ENCODE measurements around the gene LRP11.

The LRP11 gene

GRCh38 chr6:149834513-149835481 is 29.4 kb downstream of the LRP11 start:
- H3K4me3 ChIP-seq (ENCODE audit: low read depth, low read length) = no peak overlapping the region
- peak; percentile 64; the same call in 1 of the 2 replicates for TF ChIP-seq CTCF (IDR thresholded peaks at IDR 0.05; ENCODE audit: borderline replicate concordance, insufficient read depth, low read depth, low read length)

- TF ChIP-seq CTCF (IDR thresholded peaks at IDR 0.05; ENCODE audit: borderline replicate concordance, insufficient read depth, low read depth, low read length) = no peak
- no peak overlapping the region for H3K4me3 ChIP-seq (ENCODE audit: low read depth, low read length)
Observed at GRCh38 chr6:149833651-149834050, 30.5 kb downstream of the LRP11 start.

GRCh38 chr6:149831308-149831820 is 32.8 kb downstream of the LRP11 start:
- TF ChIP-seq CTCF (IDR thresholded peaks at IDR 0.05; ENCODE audit: borderline replicate concordance, insufficient read depth, low read depth, low read length) = no peak
- H3K4me3 ChIP-seq (ENCODE audit: low read depth, low read length) = no peak overlapping the region

GRCh38 chr6:149830731-149831307 is 33.3 kb downstream of the LRP11 start:
- no peak overlapping the region for H3K4me3 ChIP-seq (ENCODE audit: low read depth, low read length)
- TF ChIP-seq CTCF (IDR thresholded peaks at IDR 0.05; ENCODE audit: borderline replicate concordance, insufficient read depth, low read depth, low read length) = no peak

GRCh38 chr6:149825292-149825691 is 38.9 kb downstream of the LRP11 start:
- no peak for TF ChIP-seq CTCF (IDR thresholded peaks at IDR 0.05; ENCODE audit: borderline replicate concordance, insufficient read depth, low read depth, low read length)
- no peak overlapping the region for H3K4me3 ChIP-seq (ENCODE audit: low read depth, low read length)

GRCh38 chr6:149823013-149823412 is 41.1 kb downstream of the LRP11 start:
- TF ChIP-seq CTCF (IDR thresholded peaks at IDR 0.05; ENCODE audit: borderline replicate concordance, insufficient read depth, low read depth, low read length) = no peak
- H3K4me3 ChIP-seq (ENCODE audit: low read depth, low read length) = no peak overlapping the region
